Loucy (cell line): Measurements from ENCODE around the gene ITGB7.
"Not testable (repeated sequence)": the region's sequence is repeated elsewhere in the genome, so short reads cannot be mapped to it uniquely, and the experiment has no call there.

Source experiments
- EZH2phosphoT487 ChIP-seq: fragments of 200-600 bp; IDR thresholded peaks from 2 replicates; pipeline ENCODE4 v1.6.1; 2018; ENCODE audit warnings: antibody characterized with exemption, mild to moderate bottlenecking, moderate library complexity, borderline replicate concordance
- TF ChIP-seq, protein P1 (sequence below): fragments of 200-600 bp; sonication (generic); conservative IDR thresholded peaks from 2 replicates; pipeline ENCODE4 v1.5.1; 2014; ENCODE audit warnings: mild to moderate bottlenecking, antibody characterized with exemption, low read length

GRCh38 chr12:53202316-53202715 lies 4.7 kb downstream of the ITGB7 start:
- TF ChIP-seq, protein P1, sequence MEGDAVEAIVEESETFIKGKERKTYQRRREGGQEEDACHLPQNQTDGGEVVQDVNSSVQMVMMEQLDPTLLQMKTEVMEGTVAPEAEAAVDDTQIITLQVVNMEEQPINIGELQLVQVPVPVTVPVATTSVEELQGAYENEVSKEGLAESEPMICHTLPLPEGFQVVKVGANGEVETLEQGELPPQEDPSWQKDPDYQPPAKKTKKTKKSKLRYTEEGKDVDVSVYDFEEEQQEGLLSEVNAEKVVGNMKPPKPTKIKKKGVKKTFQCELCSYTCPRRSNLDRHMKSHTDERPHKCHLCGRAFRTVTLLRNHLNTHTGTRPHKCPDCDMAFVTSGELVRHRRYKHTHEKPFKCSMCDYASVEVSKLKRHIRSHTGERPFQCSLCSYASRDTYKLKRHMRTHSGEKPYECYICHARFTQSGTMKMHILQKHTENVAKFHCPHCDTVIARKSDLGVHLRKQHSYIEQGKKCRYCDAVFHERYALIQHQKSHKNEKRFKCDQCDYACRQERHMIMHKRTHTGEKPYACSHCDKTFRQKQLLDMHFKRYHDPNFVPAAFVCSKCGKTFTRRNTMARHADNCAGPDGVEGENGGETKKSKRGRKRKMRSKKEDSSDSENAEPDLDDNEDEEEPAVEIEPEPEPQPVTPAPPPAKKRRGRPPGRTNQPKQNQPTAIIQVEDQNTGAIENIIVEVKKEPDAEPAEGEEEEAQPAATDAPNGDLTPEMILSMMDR, result not testable (repeated sequence)
- TF ChIP-seq EZH2phosphoT487, result not testable (repeated sequence)
